NCI-H82 treated with DMSO at 0.1 percent for 48 hours (cell line): ENCODE results near the gene TUBB6.

Experiments
- DNase-seq: peaks from one replicate; lab custom pipeline; 2025; ENCODE audit not compliant: unreplicated experiment; lab: John Stamatoyannopoulos, UW

Gene TUBB6

GRCh38 chr18:12336171-12336613 lies 28.2 kb downstream of the TUBB6 start:
- DNase-seq: no peak

GRCh38 chr18:12336887-12337286 lies 28.8 kb downstream of the TUBB6 start:
- DNase-seq: no peak

- DNase-seq: no peak
Measured at GRCh38 chr18:12338382-12338781, 30.3 kb downstream of the TUBB6 start.

- no peak for DNase-seq
Measured at GRCh38 chr18:12340945-12341660, 33.1 kb downstream of the TUBB6 start.

GRCh38 chr18:12342661-12343060 lies 34.6 kb downstream of the TUBB6 start:
- no peak for DNase-seq

- DNase-seq: no peak
Measured at GRCh38 chr18:12345491-12346239, 37.6 kb downstream of the TUBB6 start.

GRCh38 chr18:12346240-12346565 lies 38.2 kb downstream of the TUBB6 start:
- DNase-seq: no peak

- DNase-seq: no peak
Measured at GRCh38 chr18:12347895-12348294, 39.9 kb downstream of the TUBB6 start.

- no peak for DNase-seq
Measured at GRCh38 chr18:12352188-12352587, 44.1 kb downstream of the TUBB6 start.

GRCh38 chr18:12359515-12359927 lies 51.5 kb downstream of the TUBB6 start:
- no peak for DNase-seq

- DNase-seq: no peak
Measured at GRCh38 chr18:12361770-12362378, 53.8 kb downstream of the TUBB6 start.

- DNase-seq: no peak
Measured at GRCh38 chr18:12362473-12363174, 54.6 kb downstream of the TUBB6 start.

GRCh38 chr18:12366379-12366778 lies 58.3 kb downstream of the TUBB6 start:
- DNase-seq: no peak

GRCh38 chr18:12366784-12367183 lies 58.7 kb downstream of the TUBB6 start:
- no peak for DNase-seq

GRCh38 chr18:12369211-12369610 lies 61.2 kb downstream of the TUBB6 start:
- DNase-seq: no peak

GRCh38 chr18:12371590-12371989 lies 63.5 kb downstream of the TUBB6 start:
- no peak for DNase-seq

- DNase-seq: no peak
Measured at GRCh38 chr18:12372406-12372805, 64.4 kb downstream of the TUBB6 start.

GRCh38 chr18:12373116-12373770 lies 65.2 kb downstream of the TUBB6 start:
- DNase-seq: no peak

- no peak for DNase-seq
Measured at GRCh38 chr18:12373771-12374116, 65.7 kb downstream of the TUBB6 start.

GRCh38 chr18:12374401-12374800 lies 66.4 kb downstream of the TUBB6 start:
- DNase-seq: no peak
